Measurements from ENCODE around the gene AGAP1.

GRCh38 chr2:235480614-235481013 lies 13.2 kb upstream of the AGAP1 start:
- TF ChIP-seq POLR2AphosphoS5 (IDR thresholded peaks at IDR 0.05) = no peak
- no peak for TF ChIP-seq CTCF (IDR thresholded peaks at IDR 0.05 in 8 of 11, conservative IDR thresholded peaks at IDR 0.05 in 3 of 11)
- TF ChIP-seq POLR2A (IDR thresholded peaks at IDR 0.05) = no peak

Measured in spleen (tissue), 7 donors.